HG02678 (cell line): Measurements from ENCODE around the gene AP1B1.

Experiments
- ATAC-seq: cut with Tn5 transposase; IDR thresholded peaks from one replicate; pipeline ENCODE4 v1.9.1; 2021; ENCODE audit warnings: mild to moderate bottlenecking, moderate library complexity; ENCODE audit not compliant: unreplicated experiment

The AP1B1 gene

GRCh38 chr22:29301716-29302401, 86.5 kb downstream of the AP1B1 start:
- ATAC-seq = no peak

- no peak for ATAC-seq
Measured at GRCh38 chr22:29300807-29301601, 87.4 kb downstream of the AP1B1 start.

- no peak for ATAC-seq
Measured at GRCh38 chr22:29300467-29300806, 87.9 kb downstream of the AP1B1 start.

GRCh38 chr22:29299136-29299900, 89.1 kb downstream of the AP1B1 start:
- ATAC-seq = no peak

- no peak for ATAC-seq
Measured at GRCh38 chr22:29298641-29299040, 89.7 kb downstream of the AP1B1 start.

GRCh38 chr22:29292379-29292778, 96.0 kb downstream of the AP1B1 start:
- no peak for ATAC-seq

GRCh38 chr22:29291215-29291614, 97.2 kb downstream of the AP1B1 start:
- ATAC-seq = no peak

- no peak for ATAC-seq
Measured at GRCh38 chr22:29290061-29290460, 98.3 kb downstream of the AP1B1 start.

GRCh38 chr22:29288837-29289236, 99.5 kb downstream of the AP1B1 start:
- ATAC-seq = no peak

GRCh38 chr22:29284196-29284595, 104.2 kb downstream of the AP1B1 start:
- no peak for ATAC-seq

GRCh38 chr22:29277927-29278326, 110.4 kb downstream of the AP1B1 start:
- ATAC-seq = no peak
